Muscle of leg (tissue), 11 donors: ENCODE data around the gene CCDC50. TPM values are rescaled to one million over a fixed set of nuclear protein-coding genes. Genes with fewer than 3 reads are reported as not detected.

ENCODE experiments used
- DNase-seq: peaks from one replicate; pipeline ENCODE4 v3.0.0; 2013
- H3K27ac ChIP-seq: one replicate; pipeline ENCODE4 v1.5.1; 2013; ENCODE audit warnings: mild to moderate bottlenecking, low read length, control low read depth
- H3K27me3 ChIP-seq: one replicate; pipeline ENCODE4 v1.6.1; 2013; ENCODE audit warnings: low read length; ENCODE audit not compliant: control insufficient read depth, insufficient read depth
- H3K36me3 ChIP-seq: one replicate; pipeline ENCODE4 v1.6.1; 2013; ENCODE audit warnings: low read length; ENCODE audit not compliant: control insufficient read depth, insufficient read depth
- H3K4me1 ChIP-seq: one replicate; pipeline ENCODE4 v1.6.1; 2013; ENCODE audit warnings: low read length; ENCODE audit not compliant: control insufficient read depth, insufficient read depth
- H3K4me3 ChIP-seq: one replicate; pipeline ENCODE4 v1.5.1; 2013; ENCODE audit warnings: low read length, control low read depth
- H3K9me3 ChIP-seq: replicated peaks from 2 replicates; pipeline ENCODE4 v1.6.1; 2013; ENCODE audit warnings: low read depth, low read length; ENCODE audit not compliant: control insufficient read depth
- WGBS: methylation state at CpG from one replicate; pipeline ENCODE4 v1.1.5; 2013; ENCODE audit warnings: missing lambda C conversion rate; ENCODE audit not compliant: insufficient coverage; 5-methylcytosine and 5-hydroxymethylcytosine counted together
- polyA plus RNA-seq, 8 donors: library from polyadenylated mRNA; unstranded; fragments of 120-200 nt; gene quantifications; one replicate each; pipeline versions ENCODE4 v1.2.1 to v1.2.3, GENCODE V29; 2013; ENCODE audit warnings: inconsistent platforms in 1 of 8, low replicate concordance in 1 of 8; ENCODE audit not compliant: insufficient read length in 8 of 8, insufficient read depth in 1 of 8
- total RNA-seq: library from RNA; stranded (reverse); fragments of 120-200 nt; gene quantifications from one replicate; pipeline ENCODE4 v1.2.4, GENCODE V29; 2013

CCDC50 gene
- total and polyA plus RNA-seq, 9 donors: 22.5 to 32.4 (median 26.0) TPM

DNA sequence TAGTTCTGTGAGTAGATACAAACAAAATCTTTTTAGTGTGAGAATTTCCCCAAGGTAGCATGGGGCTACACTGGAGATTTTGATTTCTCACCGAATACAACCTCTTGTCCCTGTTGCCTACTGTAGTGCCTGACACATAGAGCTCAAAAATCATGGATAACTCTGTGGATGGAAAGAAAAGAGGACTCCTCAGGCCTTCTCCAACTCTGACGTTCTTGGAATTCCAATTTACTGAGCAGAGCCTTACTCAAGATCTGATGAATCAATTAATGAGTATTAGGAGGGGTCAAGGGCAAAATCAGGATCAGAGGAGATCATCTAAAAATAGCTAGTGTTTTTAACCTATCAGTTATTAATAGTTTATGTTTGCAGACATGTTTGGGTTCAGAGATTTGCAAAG is 85.1 kb downstream of the CCDC50 start:
- Histone ChIP-seq H3K4me3 (no peak overlapping the region), H3K4me1 (peaks cover 4% of the 10 kb centered on the region), H3K27ac (no peak overlapping the region), H3K9me3 (peaks cover 12% of the 10 kb centered on the region), H3K36me3 (no peaks in the 10 kb centered on the region), H3K27me3 (no peaks in the 10 kb centered on the region)
- no peak for DNase-seq
- no CpG with 5 or more reads among the region's 2 CpGs for WGBS

DNA sequence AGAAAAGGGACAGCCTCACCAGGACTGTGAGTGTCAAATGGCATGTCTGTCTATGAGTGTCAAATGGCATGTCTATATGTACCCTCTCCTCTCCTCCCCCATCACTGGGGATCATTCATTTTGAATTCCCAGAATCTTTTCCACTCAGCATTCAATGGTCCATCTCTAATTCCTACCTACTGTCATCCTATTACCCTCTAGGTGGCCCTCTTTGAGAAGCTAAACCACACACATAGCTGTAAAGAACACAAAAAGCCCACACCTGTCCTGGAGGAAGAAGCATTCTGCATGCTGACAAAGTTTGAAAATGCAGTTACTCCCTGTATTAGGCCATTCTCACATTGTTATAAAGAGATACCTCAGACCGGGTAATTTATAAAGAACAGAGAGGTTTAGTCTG is 85.5 kb downstream of the CCDC50 start:
- peaks cover 4% of the 10 kb centered on the region for H3K4me1 ChIP-seq
- H3K27me3 ChIP-seq: no peaks in the 10 kb centered on the region
- H3K4me3 ChIP-seq: no peak overlapping the region
- DNase-seq: no peak
- 83% methylated on average over 1 of the region's 1 CpG for WGBS
- H3K36me3 ChIP-seq: no peaks in the 10 kb centered on the region
- peaks cover 7% of the 10 kb centered on the region for H3K9me3 ChIP-seq
- H3K27ac ChIP-seq: no peak overlapping the region

DNA sequence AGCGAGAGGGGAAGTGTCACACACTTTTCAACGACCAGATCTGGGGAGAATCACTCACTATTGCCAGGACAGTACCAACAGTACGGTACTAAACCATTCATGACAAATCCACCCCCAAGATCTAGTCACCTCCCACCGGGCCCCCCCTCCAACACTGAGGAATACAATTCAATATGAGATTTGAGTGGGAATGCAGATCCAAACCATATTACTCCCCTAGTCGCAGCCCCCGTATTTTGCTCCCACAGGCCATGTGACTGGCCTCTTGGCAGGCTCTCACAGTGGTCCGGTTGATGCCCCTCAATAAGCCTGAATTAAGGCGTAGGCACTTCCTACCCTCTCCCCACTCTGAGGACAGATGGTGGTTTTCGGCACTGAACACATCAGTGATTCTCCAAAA is 86.4 kb downstream of the CCDC50 start:
- DNase-seq: no peak
- H3K9me3 ChIP-seq: peaks cover 3% of the 10 kb centered on the region
- H3K4me1 ChIP-seq: peaks cover 4% of the 10 kb centered on the region
- H3K27me3 ChIP-seq: no peaks in the 10 kb centered on the region
- 82% methylated on average over 6 of the region's 9 CpGs for WGBS
- H3K4me3 ChIP-seq: no peak overlapping the region
- no peaks in the 10 kb centered on the region for H3K36me3 ChIP-seq
- H3K27ac ChIP-seq: no peak overlapping the region

DNA sequence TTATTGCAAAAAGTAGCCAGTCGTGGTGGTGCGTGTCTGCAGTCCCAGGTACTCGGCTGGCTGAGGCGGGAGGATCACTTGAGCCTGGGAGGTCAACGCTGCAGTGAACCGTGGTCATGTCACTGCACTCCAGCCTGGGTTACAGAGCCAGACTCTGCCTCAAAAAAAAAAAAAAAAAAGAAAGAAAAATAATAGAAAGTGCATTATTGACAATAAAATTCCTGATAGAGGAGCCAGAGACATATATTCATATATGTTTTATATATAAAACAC is 88.2 kb downstream of the CCDC50 start:
- WGBS: 84% methylated on average over 4 of the region's 6 CpGs
- H3K27me3 ChIP-seq: no peaks in the 10 kb centered on the region
- H3K36me3 ChIP-seq: no peaks in the 10 kb centered on the region
- no peak for DNase-seq
- H3K27ac ChIP-seq: no peak overlapping the region
- H3K4me3 ChIP-seq: no peak overlapping the region
- H3K9me3 ChIP-seq: no peaks in the 10 kb centered on the region
- H3K4me1 ChIP-seq: peaks cover 4% of the 10 kb centered on the region

DNA sequence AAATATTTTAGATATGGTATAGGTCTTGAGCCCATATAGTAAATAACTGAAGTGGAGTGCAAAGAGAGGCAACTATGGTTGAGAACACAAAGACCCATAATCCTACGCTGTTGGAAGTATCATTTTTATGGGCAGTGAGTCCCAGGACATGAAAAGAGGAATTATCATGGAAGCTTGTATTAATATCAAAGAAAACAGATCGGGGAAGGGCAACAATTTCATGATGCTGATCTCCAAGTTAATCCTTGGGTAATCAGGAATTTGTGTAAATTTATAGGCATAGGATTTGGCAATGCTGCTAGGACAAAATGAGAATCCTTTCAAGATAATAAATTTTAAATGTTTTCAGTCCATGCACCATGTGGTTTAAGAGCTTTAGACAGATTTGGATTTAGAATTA is 91.6 kb downstream of the CCDC50 start:
- no peaks in the 10 kb centered on the region for H3K9me3 ChIP-seq
- H3K27ac ChIP-seq: no peak overlapping the region
- no peaks in the 10 kb centered on the region for H3K36me3 ChIP-seq
- DNase-seq: peak; percentile 7
- no peaks in the 10 kb centered on the region for H3K27me3 ChIP-seq
- 100% methylated on average over 1 of the region's 2 CpGs for WGBS
- H3K4me3 ChIP-seq: no peak overlapping the region
- H3K4me1 ChIP-seq: no peaks in the 10 kb centered on the region

DNA sequence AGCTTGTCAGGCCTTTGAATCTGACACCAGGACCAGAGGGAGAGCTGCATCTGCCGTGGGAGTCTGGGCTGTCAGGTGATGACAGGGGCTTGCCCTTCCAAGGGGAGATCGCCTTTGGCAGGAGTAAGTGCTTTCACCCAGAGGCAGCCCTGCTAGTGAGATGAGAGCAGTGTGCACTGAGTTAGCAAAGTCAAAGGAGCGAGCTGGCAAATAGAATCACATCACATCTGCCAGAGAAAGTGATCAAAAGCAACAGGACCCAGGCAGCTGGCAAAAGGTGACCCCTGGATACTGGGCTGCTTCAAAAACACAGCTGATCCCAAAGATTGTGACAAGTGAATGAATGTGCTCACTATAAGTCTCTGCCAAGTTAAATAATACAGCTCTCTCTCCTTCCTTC is 95.7 kb downstream of the CCDC50 start:
- H3K4me1 ChIP-seq: no peaks in the 10 kb centered on the region
- WGBS: 40% methylated on average over 2 of the region's 3 CpGs
- DNase-seq: no peak
- H3K9me3 ChIP-seq: no peaks in the 10 kb centered on the region
- H3K4me3 ChIP-seq: no peak overlapping the region
- H3K27me3 ChIP-seq: no peaks in the 10 kb centered on the region
- no peak overlapping the region for H3K27ac ChIP-seq
- H3K36me3 ChIP-seq: no peaks in the 10 kb centered on the region

DNA sequence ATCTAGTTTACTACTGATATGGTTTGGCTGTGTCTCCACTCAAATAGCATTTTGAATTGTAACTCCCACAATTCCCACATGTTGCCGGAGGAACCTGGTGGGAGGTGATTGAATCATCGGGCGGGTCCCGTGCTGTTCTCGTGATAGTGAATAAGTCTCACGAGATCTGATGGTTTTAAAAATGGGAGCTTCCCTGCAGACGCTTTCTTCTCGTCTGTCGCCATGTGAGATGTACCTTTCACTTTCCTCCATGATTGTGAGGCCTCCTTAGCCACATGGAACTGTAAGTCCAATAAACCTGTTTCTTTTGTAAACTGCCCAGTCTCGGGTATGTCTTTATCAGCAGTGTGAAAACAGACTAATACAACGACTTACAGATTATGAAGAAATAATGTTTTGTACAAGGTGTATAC is 96.1 kb downstream of the CCDC50 start:
- Histone ChIP-seq H3K4me3 (no peak overlapping the region), H3K4me1 (no peaks in the 10 kb centered on the region), H3K9me3 (no peaks in the 10 kb centered on the region), H3K27ac (no peak overlapping the region), H3K27me3 (no peaks in the 10 kb centered on the region), H3K36me3 (no peaks in the 10 kb centered on the region)
- 94% methylated on average over 6 of the region's 11 CpGs for WGBS
- no peak for DNase-seq

DNA sequence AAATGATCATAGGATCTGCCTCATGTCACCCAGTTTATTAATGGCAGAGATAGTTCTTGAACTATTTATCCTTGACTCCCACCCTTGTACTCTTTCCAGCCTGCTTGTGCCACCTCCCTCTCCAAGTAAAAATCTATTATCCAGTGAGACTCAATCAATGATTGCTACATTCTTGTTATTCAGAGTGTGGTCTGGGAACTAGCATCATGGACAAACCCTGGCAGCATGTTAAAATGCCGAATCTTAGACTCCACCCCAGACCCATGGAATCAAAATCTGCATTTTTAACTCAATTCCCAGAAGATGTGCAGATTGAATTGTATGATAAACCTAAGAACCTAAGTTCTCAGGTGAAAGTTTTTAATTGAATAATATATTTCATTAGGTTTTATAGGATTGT is 97.1 kb downstream of the CCDC50 start:
- Histone ChIP-seq H3K4me3 (no peak overlapping the region), H3K9me3 (no peaks in the 10 kb centered on the region), H3K4me1 (no peaks in the 10 kb centered on the region), H3K27me3 (no peaks in the 10 kb centered on the region), H3K27ac (no peak overlapping the region), H3K36me3 (no peaks in the 10 kb centered on the region)
- WGBS: no CpG with 5 or more reads among the region's 1 CpG
- no peak for DNase-seq

DNA sequence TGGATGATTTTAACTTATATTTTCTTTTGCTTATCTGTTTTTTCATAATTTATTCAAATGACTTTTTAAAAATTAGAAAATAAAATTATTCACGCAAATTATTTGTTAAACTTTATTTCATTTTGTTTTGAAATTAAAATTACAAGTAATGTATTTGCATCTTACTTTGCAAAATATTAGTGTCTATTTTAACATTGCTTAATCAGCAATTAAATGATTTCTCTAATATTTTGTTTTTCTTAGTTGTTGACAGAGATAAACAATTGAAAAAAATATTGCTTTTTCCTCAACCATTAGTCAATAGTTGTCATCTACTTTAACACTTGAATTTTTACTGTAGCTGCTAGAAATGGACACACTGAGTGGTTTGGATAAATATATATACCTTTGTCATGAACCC is 99.0 kb downstream of the CCDC50 start:
- H3K9me3 ChIP-seq: no peaks in the 10 kb centered on the region
- H3K36me3 ChIP-seq: no peaks in the 10 kb centered on the region
- no peaks in the 10 kb centered on the region for H3K27me3 ChIP-seq
- no peaks in the 10 kb centered on the region for H3K4me1 ChIP-seq
- no peak overlapping the region for H3K27ac ChIP-seq
- DNase-seq: no peak
- H3K4me3 ChIP-seq: no peak overlapping the region
- WGBS: no CpG with 5 or more reads among the region's 1 CpG

DNA sequence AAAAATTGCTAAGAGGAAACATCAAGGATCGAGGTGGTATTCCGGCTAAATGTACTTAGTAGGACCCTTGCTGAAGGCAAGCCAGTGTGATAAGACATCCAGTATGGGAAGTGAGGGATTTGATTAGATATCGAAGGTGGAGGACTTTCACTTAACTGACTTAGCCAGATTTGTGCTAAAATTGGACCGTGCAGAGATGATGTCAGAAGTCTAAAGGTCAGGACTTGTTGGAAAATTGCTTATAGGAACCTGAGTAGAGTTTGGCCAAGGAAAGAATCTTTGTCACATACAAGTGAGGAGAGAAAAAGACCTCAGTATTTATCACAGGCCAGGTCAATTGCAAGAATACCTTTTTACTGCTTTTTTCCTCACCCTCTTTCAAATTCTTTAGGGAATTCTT is 100.9 kb downstream of the CCDC50 start:
- no peaks in the 10 kb centered on the region for H3K27me3 ChIP-seq
- H3K4me1 ChIP-seq: no peaks in the 10 kb centered on the region
- H3K36me3 ChIP-seq: no peaks in the 10 kb centered on the region
- 83% methylated on average over 3 of the region's 4 CpGs for WGBS
- H3K4me3 ChIP-seq: no peak overlapping the region
- no peak overlapping the region for H3K27ac ChIP-seq
- no peaks in the 10 kb centered on the region for H3K9me3 ChIP-seq
- DNase-seq: no peak

DNA sequence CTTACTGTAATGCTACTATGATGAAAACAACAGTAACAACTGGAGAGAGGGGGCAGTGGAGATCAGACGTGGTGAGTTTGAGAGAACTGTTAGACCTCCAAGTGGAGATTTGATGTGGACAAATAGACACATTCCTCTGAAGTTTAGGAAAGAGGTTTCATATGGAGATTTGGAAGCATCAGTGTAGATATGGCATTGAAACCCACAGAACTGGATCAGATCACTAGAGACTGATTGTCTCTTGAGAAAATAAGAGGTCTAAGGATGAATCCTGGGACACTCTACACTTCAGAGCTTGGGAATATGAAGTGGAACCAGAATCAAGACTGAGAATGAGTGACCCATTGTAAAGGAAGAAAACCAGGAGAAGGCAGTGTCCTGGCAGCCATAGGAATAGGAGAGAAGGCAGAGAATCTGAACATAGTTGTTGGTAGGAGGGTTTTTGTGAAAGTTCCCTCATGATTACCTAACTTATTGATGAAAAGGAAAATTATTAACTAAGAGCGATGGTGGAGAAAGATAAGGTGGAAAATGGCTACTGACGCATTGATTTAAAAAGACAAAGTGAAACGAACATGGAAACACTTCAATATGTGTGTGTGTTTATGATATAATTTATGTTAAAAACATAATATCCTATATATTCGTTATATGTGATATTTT is 102.1 kb downstream of the CCDC50 start:
- no peak for DNase-seq
- Histone ChIP-seq H3K9me3 (no peaks in the 10 kb centered on the region), H3K4me3 (no peak overlapping the region), H3K36me3 (no peaks in the 10 kb centered on the region), H3K27ac (no peak overlapping the region), H3K4me1 (no peaks in the 10 kb centered on the region), H3K27me3 (no peaks in the 10 kb centered on the region)
- WGBS: 40% methylated on average over 1 of the region's 5 CpGs
